ENCODE measurements around the gene GSTA1. TPM values are rescaled to one million over a fixed set of nuclear protein-coding genes. Genes with fewer than 3 reads are reported as not detected.

Gene GSTA1
- total RNA-seq, 1 experiment from 2014 or later: not detected

- no peak overlapping the region for H4K91ac ChIP-seq (ENCODE audit: insufficient read length, low read depth, low read length)
- H3K9me3 ChIP-seq (ENCODE audit: control insufficient read depth, low read depth, low read length): no peaks in the 10 kb centered on the region
- H2AFZ ChIP-seq (ENCODE audit: low read length): no peak overlapping the region
- H3K9ac ChIP-seq (ENCODE audit: extremely low read depth, insufficient read length, low read length): no peak overlapping the region
- TF ChIP-seq CTCF (conservative IDR thresholded peaks at IDR 0.05): no peak
- no peak overlapping the region for H2AK5ac ChIP-seq (ENCODE audit: insufficient read length, low read length)
- H3K4me3 Mint-ChIP-seq: no peak overlapping the region
- H3K4me1 ChIP-seq (ENCODE audit: insufficient read depth, low read length): no peaks in the 10 kb centered on the region
- no peak overlapping the region for H3K4me2 ChIP-seq (ENCODE audit: insufficient read depth, insufficient read length, low read length)
- no peak overlapping the region for H3K27ac Mint-ChIP-seq
- no peak overlapping the region for H2BK20ac ChIP-seq (ENCODE audit: low read depth, low read length, poor library complexity, severe bottlenecking)
- peaks cover 17 to 23% of the 10 kb centered on the region in 2 experiments for H3K4me1 Mint-ChIP-seq
- no peaks in the 10 kb centered on the region for H3K23me2 ChIP-seq (ENCODE audit: insufficient read length, low read depth, low read length, poor library complexity, severe bottlenecking)
- H3K18ac ChIP-seq (ENCODE audit: insufficient read length, low read depth, low read length): no peak overlapping the region
- H3K27ac ChIP-seq (ENCODE audit: insufficient read length, low read depth, low read length): no peak overlapping the region
- H3T11ph ChIP-seq (ENCODE audit: low read length): no peak overlapping the region
- H2BK12ac ChIP-seq (ENCODE audit: insufficient read length, low read depth, low read length): no peak overlapping the region
- no peak overlapping the region for H2BK15ac ChIP-seq (ENCODE audit: low read depth, low read length)
- no peaks in the 10 kb centered on the region for H4K20me1 ChIP-seq (ENCODE audit: control insufficient read depth, insufficient read depth, insufficient read length)
- H3K23ac ChIP-seq (ENCODE audit: insufficient read length, low read depth, low read length): no peak overlapping the region
- no peak overlapping the region for H4K5ac ChIP-seq (ENCODE audit: insufficient read length, low read depth, low read length)
- no peak overlapping the region for H3K56ac ChIP-seq (ENCODE audit: insufficient read length, low read depth, low read length)
- H2BK5ac ChIP-seq (ENCODE audit: insufficient read length, low read length): no peak overlapping the region
- H3K27me3 ChIP-seq (ENCODE audit: insufficient read depth, low read length): no peaks in the 10 kb centered on the region
- H3K9me3 Mint-ChIP-seq: peaks cover 6 to 13% of the 10 kb centered on the region in 2 experiments
- H3K79me2 ChIP-seq (ENCODE audit: insufficient read depth, low read length): no peaks in the 10 kb centered on the region
- H3K14ac ChIP-seq (ENCODE audit: insufficient read depth, low read length): no peak overlapping the region
- DNase-seq: no peak
- no CpG with 5 or more reads among the region's 1 CpG for whole genome bisulfite sequencing (ENCODE audit: extremely low coverage, insufficient read length, low lambda C conversion rate)
- no peaks in the 10 kb centered on the region for H3K79me1 ChIP-seq (ENCODE audit: insufficient read depth, low read depth, low read length, poor library complexity, severe bottlenecking)
- no peak overlapping the region for H2BK120ac ChIP-seq (ENCODE audit: low read depth, low read length, poor library complexity, severe bottlenecking)
- peaks cover 9% of the 10 kb centered on the region for H3K27me3 Mint-ChIP-seq (ENCODE audit: low read depth)
- peaks cover 0 to 12% (median 3%) of the 10 kb centered on the region in 3 experiments; a peak in 4 of 7 replicates for H3K36me3 Mint-ChIP-seq (ENCODE audit: insufficient read depth in 1 of 3, low read depth in 3 of 3)
- H3K4ac ChIP-seq (ENCODE audit: low read depth, low read length): no peak overlapping the region
- no peak overlapping the region for H4K8ac ChIP-seq (replicated peaks; ENCODE audit: insufficient read length, low read depth, low read length)
Measured at GRCh38 chr6:52741872-52742271, 61.7 kb downstream of the GSTA1 start.

Other genes starting within 250 kb of the GSTA1 start
- gene TRAM2, start 226.8 kb downstream of the GSTA1 start, total RNA-seq (2021): 20.5 and 21.2 TPM in 2 replicates
- gene TMEM14A, start 132.7 kb downstream of the GSTA1 start, total RNA-seq (2021): 7.3 and 10.7 TPM in 2 replicates
- not detected in 2 replicates for gene GSTA2, start 40.3 kb downstream of the GSTA1 start, total RNA-seq (2021)
- gene GSTA5, start 37.0 kb upstream of the GSTA1 start, total RNA-seq (2021): not detected in 2 replicates
- gene GSTA3, start 105.9 kb upstream of the GSTA1 start, total RNA-seq (2021): not detected in 2 replicates
- gene GSTA4, start 191.5 kb upstream of the GSTA1 start, total RNA-seq (2021): 28.9 and 32.1 TPM in 2 replicates

Data from H9 (cell line).